K562 (cell line): ENCODE measurements around the gene SAP130.

Experiments used
- BCL6 ChIP-seq: fragments of 250-450 bp; sonication (Bioruptor Pico); IDR thresholded peaks from 2 replicates; pipeline ENCODE4 v1.4.0; 2020
- CBX5 ChIP-seq: IDR thresholded peaks from 2 replicates; pipeline ENCODE4 v1.6.1; 2014; ENCODE audit warnings: low read depth, borderline replicate concordance
- FOSL1 ChIP-seq: fragments of 200-800 bp; sonication (Bioruptor generic); conservative IDR thresholded peaks from 2 replicates; pipeline ENCODE4 v1.6.1; 2016; ENCODE audit warnings: missing genetic modification characterization, missing compliant biosample characterization
- POLR2AphosphoS5 ChIP-seq: IDR thresholded peaks from 2 replicates; pipeline ENCODE4 v1.6.1; 2011; ENCODE audit warnings: mild to moderate bottlenecking, low read depth, low read length, moderate library complexity; ENCODE audit not compliant: control insufficient read depth, insufficient read depth
- RBFOX2 ChIP-seq: fragments of 200-400 bp; formaldehyde crosslinking; IDR thresholded peaks from 2 replicates; pipeline ENCODE4 v1.6.1; 2017; ENCODE audit warnings: low read depth, mild to moderate bottlenecking, low read length, moderate library complexity
- RBM14 ChIP-seq: fragments of 200-400 bp; formaldehyde crosslinking; IDR thresholded peaks from 2 replicates; pipeline ENCODE4 v1.6.1; 2018; ENCODE audit warnings: low read depth, mild to moderate bottlenecking, low read length, moderate library complexity, borderline replicate concordance; ENCODE audit not compliant: insufficient read depth
- RFX5 ChIP-seq: IDR thresholded peaks from 2 replicates; pipeline ENCODE4 v1.6.1; 2011; ENCODE audit warnings: low read depth, mild to moderate bottlenecking, improper control_type of control experiment, low read length
- SMAD1 ChIP-seq: fragments of 150-350 bp; IDR thresholded peaks from 2 replicates; pipeline ENCODE4 v1.6.1; 2014; ENCODE audit warnings: low read length, low read depth; ENCODE audit not compliant: partially characterized antibody
- TAF1 ChIP-seq: IDR thresholded peaks from 2 replicates; pipeline ENCODE4 v1.6.1; 2011; ENCODE audit warnings: mild to moderate bottlenecking, low read length, moderate library complexity; ENCODE audit not compliant: insufficient read depth, control insufficient read depth, severe bottlenecking; ENCODE audit errors: extremely low read depth
- TBL1XR1 ChIP-seq, 2 experiments: IDR thresholded peaks; 2 replicates each; pipeline ENCODE4 v1.6.1; 2012; ENCODE audit warnings: improper control_type of control experiment in 2 of 2, low read length in 2 of 2, mild to moderate bottlenecking in 1 of 2
- ZNF282 ChIP-seq: sonication (generic); formaldehyde crosslinking; IDR thresholded peaks from 2 replicates; pipeline ENCODE4 v1.8.1; 2023; ENCODE audit warnings: missing genetic modification reagents
- ZNF436 ChIP-seq: fragments of 250-450, 450-650 bp; sonication (Bioruptor Pico); formaldehyde crosslinking; IDR thresholded peaks from 2 replicates; pipeline ENCODE4 v1.7.0; 2020; ENCODE audit warnings: mild to moderate bottlenecking
- TF ChIP-seq, protein P1 (sequence below): IDR thresholded peaks from 2 replicates; pipeline ENCODE4 v1.6.1; 2012; ENCODE audit warnings: low read depth, low read length, improper control_type of control experiment, borderline replicate concordance
- TF ChIP-seq, protein P2 (sequence below), 2 experiments: fragments of 450-650 bp; formaldehyde crosslinking in 1 of 2; IDR thresholded peaks; 2 replicates each; pipeline versions ENCODE4 v1.4.0 to v1.6.1; 2014 to 2020; ENCODE audit warnings: mild to moderate bottlenecking in 2 of 2, borderline replicate concordance in 1 of 2, low read depth in 1 of 2

DNA sequence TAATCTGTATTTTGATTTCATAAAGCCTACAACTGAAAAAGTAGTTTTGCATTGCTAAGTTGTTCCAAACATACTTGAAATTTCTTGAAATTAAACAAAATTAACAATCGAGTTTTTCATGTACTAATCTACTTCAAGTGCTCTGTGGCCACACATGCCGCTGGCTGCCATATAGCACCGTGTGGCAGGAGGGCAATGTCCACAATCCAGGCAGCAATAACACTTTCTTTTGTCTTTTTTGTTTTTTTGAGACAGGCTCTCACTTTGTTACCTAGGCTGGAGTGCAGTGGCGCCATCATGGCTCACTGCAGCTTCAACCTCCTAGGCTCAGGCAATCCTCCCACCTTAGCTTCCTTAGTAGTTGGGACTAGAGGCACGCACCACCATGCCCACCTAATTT, 36.1 kb downstream of the SAP130 start:
- TF ChIP-seq RFX5 = no peak
- TF ChIP-seq TBL1XR1 (IDR thresholded peaks at IDR 0.05; ENCODE audit: low read length in 2 of 2) = no peak
- TF ChIP-seq CBX5 = no peak
- no peak for TF ChIP-seq POLR2AphosphoS5
- TF ChIP-seq, protein P1, sequence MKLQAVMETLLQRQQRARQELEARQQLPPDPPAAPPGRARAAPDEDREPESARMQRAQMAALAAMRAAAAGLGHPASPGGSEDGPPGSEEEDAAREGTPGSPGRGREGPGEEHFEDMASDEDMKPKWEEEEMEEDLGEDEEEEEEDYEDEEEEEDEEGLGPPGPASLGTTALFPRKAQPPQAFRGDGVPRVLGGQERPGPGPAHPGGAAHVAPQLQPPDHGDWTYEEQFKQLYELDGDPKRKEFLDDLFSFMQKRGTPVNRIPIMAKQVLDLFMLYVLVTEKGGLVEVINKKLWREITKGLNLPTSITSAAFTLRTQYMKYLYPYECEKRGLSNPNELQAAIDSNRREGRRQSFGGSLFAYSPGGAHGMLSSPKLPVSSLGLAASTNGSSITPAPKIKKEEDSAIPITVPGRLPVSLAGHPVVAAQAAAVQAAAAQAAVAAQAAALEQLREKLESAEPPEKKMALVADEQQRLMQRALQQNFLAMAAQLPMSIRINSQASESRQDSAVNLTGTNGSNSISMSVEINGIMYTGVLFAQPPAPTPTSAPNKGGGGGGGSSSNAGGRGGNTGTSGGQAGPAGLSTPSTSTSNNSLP = no peak
- TF ChIP-seq ZNF436 (CRISPR knock-in tag) = no peak
- TF ChIP-seq SMAD1 = no peak
- no peak for TF ChIP-seq RBM14
- TF ChIP-seq RBFOX2 = no peak
- TF ChIP-seq ZNF282 = no peak
- no peak for TF ChIP-seq BCL6 (CRISPR knock-in tag)
- TF ChIP-seq, protein P2, sequence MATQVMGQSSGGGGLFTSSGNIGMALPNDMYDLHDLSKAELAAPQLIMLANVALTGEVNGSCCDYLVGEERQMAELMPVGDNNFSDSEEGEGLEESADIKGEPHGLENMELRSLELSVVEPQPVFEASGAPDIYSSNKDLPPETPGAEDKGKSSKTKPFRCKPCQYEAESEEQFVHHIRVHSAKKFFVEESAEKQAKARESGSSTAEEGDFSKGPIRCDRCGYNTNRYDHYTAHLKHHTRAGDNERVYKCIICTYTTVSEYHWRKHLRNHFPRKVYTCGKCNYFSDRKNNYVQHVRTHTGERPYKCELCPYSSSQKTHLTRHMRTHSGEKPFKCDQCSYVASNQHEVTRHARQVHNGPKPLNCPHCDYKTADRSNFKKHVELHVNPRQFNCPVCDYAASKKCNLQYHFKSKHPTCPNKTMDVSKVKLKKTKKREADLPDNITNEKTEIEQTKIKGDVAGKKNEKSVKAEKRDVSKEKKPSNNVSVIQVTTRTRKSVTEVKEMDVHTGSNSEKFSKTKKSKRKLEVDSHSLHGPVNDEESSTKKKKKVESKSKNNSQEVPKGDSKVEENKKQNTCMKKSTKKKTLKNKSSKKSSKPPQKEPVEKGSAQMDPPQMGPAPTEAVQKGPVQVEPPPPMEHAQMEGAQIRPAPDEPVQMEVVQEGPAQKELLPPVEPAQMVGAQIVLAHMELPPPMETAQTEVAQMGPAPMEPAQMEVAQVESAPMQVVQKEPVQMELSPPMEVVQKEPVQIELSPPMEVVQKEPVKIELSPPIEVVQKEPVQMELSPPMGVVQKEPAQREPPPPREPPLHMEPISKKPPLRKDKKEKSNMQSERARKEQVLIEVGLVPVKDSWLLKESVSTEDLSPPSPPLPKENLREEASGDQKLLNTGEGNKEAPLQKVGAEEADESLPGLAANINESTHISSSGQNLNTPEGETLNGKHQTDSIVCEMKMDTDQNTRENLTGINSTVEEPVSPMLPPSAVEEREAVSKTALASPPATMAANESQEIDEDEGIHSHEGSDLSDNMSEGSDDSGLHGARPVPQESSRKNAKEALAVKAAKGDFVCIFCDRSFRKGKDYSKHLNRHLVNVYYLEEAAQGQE (IDR thresholded peaks at IDR 0.05; ENCODE audit: borderline replicate concordance) = no peak
- TF ChIP-seq, protein P2 (CRISPR knock-in tag; IDR thresholded peaks at IDR 0.05; ENCODE audit: low read depth) = no peak
- no peak for TF ChIP-seq FOSL1
- no peak for TF ChIP-seq TAF1
